Caco-2 (cell line): Measurements from ENCODE around the gene KLHL17. TPM values are rescaled to one million over a fixed set of nuclear protein-coding genes. Genes with fewer than 3 reads are reported as not detected.
A peak's percentile ranks its signal among the peaks of the same experiment; 100 is the strongest.
"Not testable (repeated sequence)": the region's sequence is repeated elsewhere in the genome, so short reads cannot be mapped to it uniquely, and the experiment has no call there.

Experiments
- BruUV-seq: library from RNA; stranded (reverse); fragments of 400-500 nt; replicated peaks from 2 replicates; lab custom pipeline; 2021; lab: Mats Ljungman, UMichigan
- CTCF ChIA-PET: fragments of 300-600 bp; sonication (Branson Sonifier 250); formaldehyde crosslinking; loops from one replicate; lab custom pipeline; 2022; ENCODE audit warnings: antibody characterized with exemption; lab: Charles Lee
- POLR2A ChIA-PET: fragments of 300-600 bp; sonication (Branson Sonifier 250); formaldehyde crosslinking; loops from one replicate; lab custom pipeline; 2022; ENCODE audit warnings: antibody characterized with exemption; lab: Charles Lee
- DNase-seq, 2 experiments: peaks; one replicate each; pipeline versions ENCODE4 v3.0.0 to v3.0.0-alpha.2; 2020 to 2022
- H3K27me3 ChIP-seq: replicated peaks from 2 replicates; pipeline ENCODE4 v1.6.0; 2011; ENCODE audit warnings: low read length; ENCODE audit not compliant: control insufficient read depth, insufficient read depth
- H3K36me3 ChIP-seq: 2 replicates; pipeline ENCODE4 v1.5.1; 2011; ENCODE audit warnings: low read length; ENCODE audit not compliant: control insufficient read depth, insufficient read depth
- H3K4me1 ChIP-seq: fragments of 250-450 bp; sonication (Bioruptor Pico); 2 replicates; pipeline ENCODE4 v1.5.1; 2020; ENCODE audit warnings: mild to moderate bottlenecking
- H3K4me3 ChIP-seq: 2 replicates; pipeline ENCODE4 v1.5.1; 2011; ENCODE audit warnings: low read depth, mild to moderate bottlenecking, control low read depth, low read length
- H3K9me3 ChIP-seq: fragments of 250-450 bp; sonication (Bioruptor Pico); 2 replicates; pipeline ENCODE4 v1.5.1; 2020; ENCODE audit warnings: mild to moderate bottlenecking, moderate library complexity
- H3K27ac Mint-ChIP-seq: one replicate; pipeline ENCODE4 v1.8.0; 2022; ENCODE audit warnings: mixed read lengths; ENCODE audit not compliant: unreplicated experiment
- H3K27me3 Mint-ChIP-seq: one replicate; pipeline ENCODE4 v1.8.0; 2022; ENCODE audit warnings: mixed read lengths; ENCODE audit not compliant: insufficient read depth, unreplicated experiment
- H3K36me3 Mint-ChIP-seq: one replicate; pipeline ENCODE4 v1.8.0; 2022; ENCODE audit warnings: mild to moderate bottlenecking, mixed read lengths; ENCODE audit not compliant: insufficient read depth, unreplicated experiment
- H3K4me1 Mint-ChIP-seq: one replicate; pipeline ENCODE4 v1.8.0; 2022; ENCODE audit warnings: low read depth, mixed read lengths; ENCODE audit not compliant: unreplicated experiment
- H3K4me3 Mint-ChIP-seq: one replicate; pipeline ENCODE4 v1.8.0; 2022; ENCODE audit warnings: mild to moderate bottlenecking, moderate library complexity, mixed read lengths; ENCODE audit not compliant: unreplicated experiment
- H3K9me3 Mint-ChIP-seq: one replicate; pipeline ENCODE4 v1.8.0; 2022; ENCODE audit warnings: mixed read lengths; ENCODE audit not compliant: unreplicated experiment
- intact Hi-C: fragments of 100-400 bp; cut with micrococcal nuclease; formaldehyde crosslinking; loops from one replicate; pipeline ENCODE4 v1.10.0; 2022; ENCODE audit not compliant: unreplicated experiment
- total RNA-seq: library from RNA; stranded (reverse); gene quantifications from 2 replicates; pipeline ENCODE4 v1.2.3, GENCODE V29; 2022
- TF ChIP-seq, protein P1 (sequence below), 2 experiments: fragments of 200-600 bp in 1 of 2; IDR thresholded peaks; 1 replicate in 1 of 2; 2 replicates in 1 of 2; pipeline versions ENCODE4 v1.5.1 to v1.8.0; 2011 to 2022; ENCODE audit warnings: antibody characterized with exemption in 1 of 2, control low read depth in 1 of 2, inconsistent platforms in 1 of 2, low read depth in 1 of 2, low read length in 1 of 2, mild to moderate bottlenecking in 1 of 2, moderate library complexity in 1 of 2; ENCODE audit not compliant: insufficient read depth in 1 of 2, severe bottlenecking in 1 of 2, unreplicated experiment in 1 of 2

KLHL17 gene
- total RNA-seq, 1 experiment from 2014 or later: 33.1 TPM

DNA sequence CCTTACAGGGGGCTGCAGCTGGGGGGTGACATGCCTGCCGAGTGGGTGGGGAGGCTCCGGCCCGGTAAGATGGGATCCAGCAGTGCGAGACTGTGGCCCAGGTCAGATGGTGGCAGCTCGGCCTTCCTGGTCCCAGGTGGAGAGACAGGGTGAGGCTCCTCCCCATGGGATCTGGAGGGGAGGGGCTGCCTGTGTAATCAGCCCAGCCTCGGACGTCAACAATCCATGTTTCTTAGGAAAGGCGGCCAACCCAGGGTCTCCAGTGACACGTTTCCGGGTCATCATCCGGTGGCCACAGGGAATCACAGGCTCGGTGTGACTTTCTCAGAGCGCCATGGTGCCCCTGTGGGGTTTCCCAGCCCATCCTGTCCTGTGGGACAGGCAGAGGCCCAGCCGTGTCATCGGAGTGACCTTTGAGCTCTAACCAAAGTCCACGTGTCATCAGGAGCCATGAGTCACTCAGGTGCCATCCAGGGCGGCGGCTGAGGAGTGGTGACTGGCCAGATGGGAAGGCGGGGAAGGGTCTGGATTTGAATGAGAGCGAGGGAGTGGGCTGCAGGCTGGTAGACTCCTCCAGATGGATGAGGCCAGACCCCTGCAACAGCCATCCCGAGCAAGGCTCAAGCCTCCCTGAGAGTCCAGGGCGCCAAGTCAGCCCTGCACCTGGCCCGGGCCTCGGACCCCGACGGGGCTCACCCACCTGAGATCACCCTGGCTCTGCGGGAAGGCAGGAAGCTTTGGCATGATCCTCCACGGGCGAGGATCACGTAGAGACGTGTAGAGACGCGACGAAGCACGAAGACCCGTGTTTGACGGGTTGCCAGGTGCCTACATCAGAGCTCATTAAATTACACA is 46.1 kb downstream of the KLHL17 start:
- Mint-ChIP-seq H3K27me3 (no peaks in the 10 kb centered on the region), H3K9me3 (no peaks in the 10 kb centered on the region), H3K27ac (peak overlapping the region; percentile 99), H3K4me1 (peaks cover 21% of the 10 kb centered on the region), H3K4me3 (peak overlapping the region; percentile 61), H3K36me3 (peaks cover 46% of the 10 kb centered on the region)
- DNase-seq: peak; percentile 90 to 95
- Histone ChIP-seq H3K4me3 (peak overlapping the region; percentile 26), H3K9me3 (no peaks in the 10 kb centered on the region), H3K4me1 (peaks cover 47% of the 10 kb centered on the region), H3K36me3 (no peaks in the 10 kb centered on the region), H3K27me3 (no peaks in the 10 kb centered on the region)
- TF ChIP-seq, protein P1, sequence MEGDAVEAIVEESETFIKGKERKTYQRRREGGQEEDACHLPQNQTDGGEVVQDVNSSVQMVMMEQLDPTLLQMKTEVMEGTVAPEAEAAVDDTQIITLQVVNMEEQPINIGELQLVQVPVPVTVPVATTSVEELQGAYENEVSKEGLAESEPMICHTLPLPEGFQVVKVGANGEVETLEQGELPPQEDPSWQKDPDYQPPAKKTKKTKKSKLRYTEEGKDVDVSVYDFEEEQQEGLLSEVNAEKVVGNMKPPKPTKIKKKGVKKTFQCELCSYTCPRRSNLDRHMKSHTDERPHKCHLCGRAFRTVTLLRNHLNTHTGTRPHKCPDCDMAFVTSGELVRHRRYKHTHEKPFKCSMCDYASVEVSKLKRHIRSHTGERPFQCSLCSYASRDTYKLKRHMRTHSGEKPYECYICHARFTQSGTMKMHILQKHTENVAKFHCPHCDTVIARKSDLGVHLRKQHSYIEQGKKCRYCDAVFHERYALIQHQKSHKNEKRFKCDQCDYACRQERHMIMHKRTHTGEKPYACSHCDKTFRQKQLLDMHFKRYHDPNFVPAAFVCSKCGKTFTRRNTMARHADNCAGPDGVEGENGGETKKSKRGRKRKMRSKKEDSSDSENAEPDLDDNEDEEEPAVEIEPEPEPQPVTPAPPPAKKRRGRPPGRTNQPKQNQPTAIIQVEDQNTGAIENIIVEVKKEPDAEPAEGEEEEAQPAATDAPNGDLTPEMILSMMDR (IDR thresholded peaks at IDR 0.05; ENCODE audit: insufficient read depth in 1 of 2, low read depth in 1 of 2, low read length in 1 of 2, severe bottlenecking in 1 of 2, unreplicated experiment in 1 of 2): no peak
- ChIA-PET POLR2A (interaction anchor here (0.5 to 1.3 kb wide), 5 partner anchors 13 to 30 kb away, joined by 3 to 7 read pairs (median 3); partner anchors contain the start of gene AGRN), CTCF (interaction anchor here (0.7 to 1.8 kb wide), 6 partner anchors 13 to 58 kb away, joined by 3 to 10 read pairs (median 4); partner anchors contain the start of gene AGRN)
- TSS peak; percentile 22 for BruUV-seq
- intact Hi-C loops: no loop called here

DNA sequence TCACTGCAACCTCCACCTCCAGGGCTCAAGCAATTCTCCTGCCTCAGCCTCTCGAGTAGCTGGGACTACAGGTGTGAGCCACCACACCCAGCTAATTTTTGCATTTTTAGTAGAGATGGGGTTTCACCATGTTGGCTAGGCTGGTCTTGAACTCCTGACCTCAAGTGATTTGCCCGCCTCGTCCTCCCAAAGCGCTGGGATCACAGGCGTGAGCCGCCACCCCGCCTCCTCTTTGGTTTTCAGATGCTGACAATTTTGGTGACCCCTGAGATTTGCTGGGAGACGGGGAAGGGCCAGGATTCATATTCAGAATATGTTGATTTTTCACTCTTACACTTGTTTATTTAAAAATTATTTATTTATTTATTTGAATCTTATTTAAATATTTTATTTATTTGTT is 49.7 kb downstream of the KLHL17 start:
- H3K27ac Mint-ChIP-seq, BruUV-seq, H3K4me3 Mint-ChIP-seq, H3K27me3 Mint-ChIP-seq, H3K9me3 ChIP-seq, POLR2A ChIA-PET, H3K36me3 ChIP-seq, CTCF ChIA-PET, DNase-seq, H3K27me3 ChIP-seq, intact Hi-C loops, H3K4me3 ChIP-seq, H3K9me3 Mint-ChIP-seq: not testable (repeated sequence)
- H3K4me1 ChIP-seq: peaks cover 23% of the 10 kb centered on the region
- H3K36me3 Mint-ChIP-seq: peaks cover 42% of the 10 kb centered on the region
- H3K4me1 Mint-ChIP-seq: peaks cover 13% of the 10 kb centered on the region

DNA sequence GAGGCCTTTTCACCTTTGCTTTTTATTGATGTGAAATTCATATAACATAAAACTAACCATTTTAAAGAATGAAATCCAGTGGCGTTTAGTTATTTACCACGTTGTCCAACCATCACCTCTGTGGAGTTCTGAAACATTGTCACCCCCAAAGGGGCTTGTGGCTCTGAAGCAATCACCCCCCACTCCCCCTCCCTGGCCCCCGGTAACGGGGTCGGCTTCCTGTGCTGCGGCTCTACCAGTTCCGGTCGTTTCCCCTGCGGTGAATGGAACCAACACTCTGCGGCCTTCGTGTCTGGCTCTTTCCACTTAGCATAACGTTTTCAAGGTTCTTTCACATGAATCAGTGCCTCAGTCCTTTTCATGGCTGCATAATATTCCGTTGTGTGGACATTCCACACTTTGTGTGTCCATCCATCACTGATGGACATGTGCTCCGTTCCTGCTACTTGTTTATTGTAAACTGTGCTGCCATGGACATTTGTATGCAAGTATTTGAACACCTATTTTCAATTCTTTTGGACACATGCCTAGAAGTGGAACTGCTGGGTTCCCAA is 51.1 kb downstream of the KLHL17 start:
- Mint-ChIP-seq H3K4me3 (no peak overlapping the region), H3K27me3 (no peaks in the 10 kb centered on the region), H3K27ac (no peak overlapping the region), H3K36me3 (peaks cover 31% of the 10 kb centered on the region), H3K9me3 (no peaks in the 10 kb centered on the region), H3K4me1 (peaks cover 5% of the 10 kb centered on the region)
- CTCF ChIA-PET: no interaction called here
- no peak for DNase-seq
- TF ChIP-seq, protein P1 (IDR thresholded peaks at IDR 0.05; ENCODE audit: insufficient read depth in 1 of 2, low read depth in 1 of 2, low read length in 1 of 2, severe bottlenecking in 1 of 2, unreplicated experiment in 1 of 2): no peak
- BruUV-seq: no TSS peak
- no peaks in the 10 kb centered on the region for H3K9me3 ChIP-seq
- peaks cover 9% of the 10 kb centered on the region for H3K4me1 ChIP-seq
- no peak overlapping the region for H3K4me3 ChIP-seq
- H3K36me3 ChIP-seq: no peaks in the 10 kb centered on the region
- H3K27me3 ChIP-seq: no peaks in the 10 kb centered on the region
- intact Hi-C loops: no loop called here
- POLR2A ChIA-PET: no interaction called here

DNA sequence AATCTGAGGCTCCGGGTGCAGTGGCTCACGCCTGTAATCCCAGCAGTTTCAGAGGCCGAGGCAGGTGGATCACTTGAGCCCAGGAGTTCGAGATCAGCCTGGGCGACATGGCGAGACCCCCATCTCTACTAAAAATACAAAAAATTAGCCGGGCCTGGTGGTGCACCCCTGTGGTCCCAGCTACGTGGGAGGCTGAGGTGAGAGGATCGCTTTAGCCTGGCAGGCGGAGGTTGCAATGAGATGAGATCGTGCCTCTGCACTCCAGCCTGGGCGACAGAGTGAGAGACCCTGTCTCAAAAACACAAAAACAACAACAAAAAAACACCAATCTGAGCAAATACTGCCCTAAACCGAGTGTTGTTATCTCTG is 52.3 kb downstream of the KLHL17 start:
- H3K9me3 ChIP-seq, H3K4me1 Mint-ChIP-seq, H3K9me3 Mint-ChIP-seq, intact Hi-C loops, H3K36me3 ChIP-seq, H3K27me3 Mint-ChIP-seq, POLR2A ChIA-PET, DNase-seq, H3K27me3 ChIP-seq, H3K4me1 ChIP-seq: not testable (repeated sequence)
- Mint-ChIP-seq H3K4me3 (peak overlapping the region; percentile 94), H3K36me3 (peaks cover 30% of the 10 kb centered on the region), H3K27ac (peak overlapping the region; percentile 91)
- CTCF ChIA-PET: interaction anchor here (1.5 kb wide), 1 partner anchor 51 kb away, joined by 9 read pairs; no protein-coding TSS in a partner anchor
- peak overlapping the region; percentile 66 for H3K4me3 ChIP-seq
- BruUV-seq: TSS peak; percentile 76
